PC-9 (cell line): ENCODE data around the gene ZNRF1.

ENCODE experiments used
- CTCF ChIP-seq: fragments of 200-600 bp; sonication (generic); conservative IDR thresholded peaks from 2 replicates; pipeline ENCODE4 v1.6.1; 2017; ENCODE audit warnings: mixed run types, antibody characterized with exemption, mild to moderate bottlenecking, moderate library complexity
- EZH2 ChIP-seq: fragments of 200-600 bp; sonication (generic); IDR thresholded peaks from 2 replicates; pipeline ENCODE4 v1.8.0; 2017; ENCODE audit warnings: antibody characterized with exemption, low read depth

- TF ChIP-seq CTCF = no peak
- no peak for TF ChIP-seq EZH2
These were observed 96.4 kb downstream of the ZNRF1 start for GRCh38 chr16:75095204-75095621.
